Rectal smooth muscle tissue (tissue), 1 donor: ENCODE results near the gene PRKCZ.

Source experiments
- H3K27ac ChIP-seq: one replicate; pipeline ENCODE4 v1.7.0; 2013; ENCODE audit warnings: low read depth, low read length, inconsistent platforms
- H3K27me3 ChIP-seq: one replicate; pipeline ENCODE4 v1.7.0; 2013; ENCODE audit warnings: low read length; ENCODE audit not compliant: control insufficient read depth, insufficient read depth
- H3K36me3 ChIP-seq: one replicate; pipeline ENCODE4 v1.7.0; 2013; ENCODE audit warnings: low read length; ENCODE audit not compliant: control insufficient read depth, insufficient read depth
- H3K4me1 ChIP-seq: one replicate; pipeline ENCODE4 v1.7.0; 2013; ENCODE audit warnings: low read length; ENCODE audit not compliant: control insufficient read depth, insufficient read depth
- H3K4me3 ChIP-seq: one replicate; pipeline ENCODE4 v1.7.0; 2013; ENCODE audit warnings: low read length
- H3K9ac ChIP-seq: one replicate; pipeline ENCODE4 v1.7.0; 2013; ENCODE audit warnings: low read length

Gene PRKCZ

GRCh38 chr1:2018217-2019171 is 31.7 kb upstream of the PRKCZ start:
- H3K4me1 ChIP-seq: no peaks in the 10 kb centered on the region
- H3K27me3 ChIP-seq: peaks cover 38% of the 10 kb centered on the region
- no peak overlapping the region for H3K27ac ChIP-seq
- H3K36me3 ChIP-seq: no peaks in the 10 kb centered on the region
- no peak overlapping the region for H3K9ac ChIP-seq
- no peak overlapping the region for H3K4me3 ChIP-seq

- Histone ChIP-seq H3K4me3 (no peak within 1 kb of the TSS), H3K27me3 (peaks cover 40% of the 10 kb centered on the region), H3K27ac (no peak within 1 kb of the TSS), H3K4me1 (no peaks in the 10 kb centered on the region), H3K9ac (no peak within 1 kb of the TSS), H3K36me3 (no peaks in the 10 kb centered on the region)
Measured at GRCh38 chr1:2019172-2019543, 31.1 kb upstream of the PRKCZ start, which contains the start of gene GABRD. TSS of gene GABRD (plus strand) at chr1:2019345. CDS start at chr1:2019424, 79 bp downstream.

GRCh38 chr1:2019571-2020309 is 30.5 kb upstream of the PRKCZ start:
- Histone ChIP-seq H3K4me3 (no peak overlapping the region), H3K4me1 (no peaks in the 10 kb centered on the region), H3K27me3 (peaks cover 40% of the 10 kb centered on the region), H3K36me3 (no peaks in the 10 kb centered on the region), H3K9ac (no peak overlapping the region), H3K27ac (no peak overlapping the region)

GRCh38 chr1:2020310-2020655 is 29.9 kb upstream of the PRKCZ start:
- peaks cover 40% of the 10 kb centered on the region for H3K27me3 ChIP-seq
- H3K27ac ChIP-seq: no peak overlapping the region
- peaks cover under 1% of the 10 kb centered on the region for H3K4me1 ChIP-seq
- H3K9ac ChIP-seq: no peak overlapping the region
- no peak overlapping the region for H3K4me3 ChIP-seq
- no peaks in the 10 kb centered on the region for H3K36me3 ChIP-seq

GRCh38 chr1:2021550-2021949 is 28.7 kb upstream of the PRKCZ start:
- Histone ChIP-seq H3K27ac (no peak overlapping the region), H3K9ac (no peak overlapping the region), H3K4me1 (peaks cover 3% of the 10 kb centered on the region), H3K4me3 (no peak overlapping the region), H3K36me3 (no peaks in the 10 kb centered on the region), H3K27me3 (peaks cover 40% of the 10 kb centered on the region)

- Histone ChIP-seq H3K9ac (no peak overlapping the region), H3K4me1 (peaks cover 3% of the 10 kb centered on the region), H3K27me3 (peaks cover 40% of the 10 kb centered on the region), H3K4me3 (no peak overlapping the region), H3K27ac (no peak overlapping the region), H3K36me3 (no peaks in the 10 kb centered on the region)
Measured at GRCh38 chr1:2022063-2022770, 28.0 kb upstream of the PRKCZ start.

GRCh38 chr1:2023187-2023586 is 27.0 kb upstream of the PRKCZ start:
- Histone ChIP-seq H3K9ac (no peak overlapping the region), H3K27ac (no peak overlapping the region), H3K36me3 (no peaks in the 10 kb centered on the region), H3K4me3 (no peak overlapping the region), H3K27me3 (peaks cover 40% of the 10 kb centered on the region), H3K4me1 (peaks cover 3% of the 10 kb centered on the region)

GRCh38 chr1:2024451-2024850 is 25.8 kb upstream of the PRKCZ start:
- Histone ChIP-seq H3K9ac (no peak overlapping the region), H3K27ac (no peak overlapping the region), H3K4me1 (peaks cover 3% of the 10 kb centered on the region), H3K36me3 (no peaks in the 10 kb centered on the region), H3K27me3 (peaks cover 39% of the 10 kb centered on the region), H3K4me3 (no peak overlapping the region)

- Histone ChIP-seq H3K36me3 (no peaks in the 10 kb centered on the region), H3K27ac (no peak overlapping the region), H3K27me3 (peaks cover 37% of the 10 kb centered on the region), H3K4me3 (no peak overlapping the region), H3K9ac (no peak overlapping the region), H3K4me1 (peaks cover 3% of the 10 kb centered on the region)
Measured at GRCh38 chr1:2024887-2025286, 25.3 kb upstream of the PRKCZ start.

GRCh38 chr1:2025491-2025981 is 24.7 kb upstream of the PRKCZ start:
- H3K4me1 ChIP-seq: peaks cover 3% of the 10 kb centered on the region
- peaks cover 30% of the 10 kb centered on the region for H3K27me3 ChIP-seq
- H3K36me3 ChIP-seq: no peaks in the 10 kb centered on the region
- no peak overlapping the region for H3K27ac ChIP-seq
- H3K4me3 ChIP-seq: peak overlapping the region; percentile 15
- H3K9ac ChIP-seq: no peak overlapping the region

- peaks cover 3% of the 10 kb centered on the region for H3K4me1 ChIP-seq
- H3K4me3 ChIP-seq: no peak overlapping the region
- H3K9ac ChIP-seq: no peak overlapping the region
- peaks cover 9% of the 10 kb centered on the region for H3K27me3 ChIP-seq
- H3K36me3 ChIP-seq: no peaks in the 10 kb centered on the region
- H3K27ac ChIP-seq: no peak overlapping the region
Measured at GRCh38 chr1:2027961-2028583, 22.1 kb upstream of the PRKCZ start.
